Measurements from ENCODE around the gene ANHX.

GRCh38 chr12:133231001-133231400 is 4.7 kb downstream of the ANHX start:
- TF ChIP-seq EZH2 (IDR thresholded peaks at IDR 0.05; ENCODE audit: low read length, unreplicated experiment) (no peak), CTCF (conservative IDR thresholded peaks at IDR 0.05; ENCODE audit: low read depth, low read length) (no peak), EZH2phosphoT487 (IDR thresholded peaks at IDR 0.05; ENCODE audit: borderline replicate concordance, low read length) (no peak)
